ENCODE measurements around the gene NFILZ. TPM values are rescaled to one million over a fixed set of nuclear protein-coding genes. Genes with fewer than 3 reads are reported as not detected.

The NFILZ gene
- total and polyA plus RNA-seq, 2 of the 8 experiments (the other 6 are each of a cell fraction or from before 2014, with no cell fraction given): not detected

GRCh38 chr19:8585894-8586750, 44.3 kb upstream of the NFILZ start (continued):
- TF ChIP-seq CHD7 (IDR thresholded peaks at IDR 0.05; ENCODE audit: insufficient replicate concordance, low read length) (no peak), TCF12 (IDR thresholded peaks at IDR 0.05; ENCODE audit: low read depth, low read length) (0 out of 2 replicates have a peak, but pooled peaks have one; percentile 34), SUZ12 (IDR thresholded peaks at IDR 0.05; ENCODE audit: low read length) (no peak), SIN3A (conservative IDR thresholded peaks at IDR 0.05 in 1 of 2, IDR thresholded peaks at IDR 0.05 in 1 of 2; ENCODE audit: low read depth in 1 of 2, low read length in 2 of 2) (peak in 1 of 2 experiments; percentile 51; a peak in 1 of 4 replicates), RBBP5 (IDR thresholded peaks at IDR 0.05; ENCODE audit: borderline replicate concordance, low read depth, low read length) (no peak), EP300 (IDR thresholded peaks at IDR 0.05; ENCODE audit: borderline replicate concordance in 1 of 2, low read depth in 2 of 2, low read length in 2 of 2) (no peak), CREB1 (IDR thresholded peaks at IDR 0.05) (0 out of 2 replicates have a peak, but pooled peaks have one; percentile 42)

Data from H1 (cell line).